Skeletal muscle tissue (tissue), 4 donors: ENCODE results near the gene SKAP2. TPM values are rescaled to one million over a fixed set of nuclear protein-coding genes. Genes with fewer than 3 reads are reported as not detected.

ENCODE experiments used
- H3K27ac ChIP-seq: one replicate; pipeline ENCODE4 v1.7.0; 2013; ENCODE audit warnings: mild to moderate bottlenecking, low read depth, low read length, inconsistent platforms
- H3K27me3 ChIP-seq, 3 donors: one replicate each; pipeline ENCODE4 v1.7.0; 2013; ENCODE audit warnings: low read length in 3 of 3; ENCODE audit not compliant: control insufficient read depth in 3 of 3, insufficient read depth in 3 of 3
- H3K36me3 ChIP-seq, 3 donors: one replicate each; pipeline ENCODE4 v1.7.0; 2013; ENCODE audit warnings: low read length in 3 of 3; ENCODE audit not compliant: control insufficient read depth in 3 of 3, insufficient read depth in 3 of 3
- H3K4me1 ChIP-seq, 3 donors: one replicate each; pipeline ENCODE4 v1.7.0; 2013; ENCODE audit warnings: low read length in 3 of 3, mild to moderate bottlenecking in 3 of 3; ENCODE audit not compliant: control insufficient read depth in 3 of 3, insufficient read depth in 3 of 3
- H3K4me3 ChIP-seq, 3 donors: one replicate each; pipeline ENCODE4 v1.7.0; 2013; ENCODE audit warnings: low read length in 3 of 3
- H3K9ac ChIP-seq, 3 donors: one replicate each; pipeline ENCODE4 v1.7.0; 2013; ENCODE audit warnings: low read length in 3 of 3, mild to moderate bottlenecking in 3 of 3, moderate library complexity in 2 of 3, low read depth in 1 of 3
- H3K9me3 ChIP-seq, 3 donors: one replicate each; pipeline ENCODE4 v1.7.0; 2013; ENCODE audit warnings: low read length in 3 of 3; ENCODE audit not compliant: control insufficient read depth in 3 of 3
- total RNA-seq: library from RNA; depleted of rRNA; stranded (reverse); fragments of >200 nt; gene quantifications from one replicate; pipeline ENCODE4 v1.2.3, GENCODE V29; 2014
- donor health status: Osteomylitis.

Gene SKAP2
- total RNA-seq, 1 donor from 2014 or later, result 4.2 TPM

DNA sequence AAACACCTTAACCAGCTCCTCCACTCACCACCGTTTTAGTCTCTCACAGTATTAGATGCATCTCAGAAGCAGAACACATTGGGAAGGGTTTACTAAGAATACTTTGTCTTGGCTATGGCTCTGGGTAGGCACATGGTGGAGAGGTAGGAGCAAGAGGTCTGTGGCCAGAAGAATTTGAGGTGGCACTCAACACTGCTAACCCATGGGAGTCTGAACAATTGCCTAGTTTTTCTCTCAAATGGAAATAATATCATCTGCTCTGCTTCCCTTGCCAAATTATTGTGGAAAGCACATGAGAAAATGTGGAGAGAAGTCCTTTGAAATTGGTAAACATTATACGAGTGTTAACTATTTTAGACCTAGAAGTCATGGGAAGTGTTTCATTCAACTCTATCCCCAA, 214.3 kb downstream of the SKAP2 start:
- Histone ChIP-seq H3K27me3 (peaks cover 0 to 4% (median 0%) of the 10 kb centered on the region in 3 donors), H3K4me3 (no peak overlapping the region), H3K4me1 (no peaks in the 10 kb centered on the region), H3K9me3 (no peaks in the 10 kb centered on the region), H3K27ac (no peak overlapping the region), H3K36me3 (no peaks in the 10 kb centered on the region), H3K9ac (no peak overlapping the region)

DNA sequence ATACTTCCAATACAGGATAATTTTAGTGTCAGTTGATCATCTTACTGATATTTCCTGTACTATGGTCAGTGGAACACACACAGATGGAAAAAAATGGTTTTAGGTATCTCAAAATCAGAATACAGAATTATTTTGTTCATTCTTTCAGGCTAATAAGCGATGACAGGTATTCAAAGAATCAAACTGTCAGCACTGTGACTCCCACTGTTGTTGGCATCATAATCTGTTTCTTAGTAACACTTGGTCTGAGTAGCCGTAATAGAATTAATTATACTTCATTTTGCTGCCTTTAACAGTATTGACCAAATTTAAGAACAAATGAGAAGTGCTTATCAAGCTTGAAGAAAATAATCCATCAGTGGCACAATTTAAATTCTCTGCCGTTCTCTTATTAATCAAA, 215.0 kb downstream of the SKAP2 start:
- Histone ChIP-seq H3K27me3 (peaks cover 0 to 4% (median 0%) of the 10 kb centered on the region in 3 donors), H3K36me3 (no peaks in the 10 kb centered on the region)

DNA sequence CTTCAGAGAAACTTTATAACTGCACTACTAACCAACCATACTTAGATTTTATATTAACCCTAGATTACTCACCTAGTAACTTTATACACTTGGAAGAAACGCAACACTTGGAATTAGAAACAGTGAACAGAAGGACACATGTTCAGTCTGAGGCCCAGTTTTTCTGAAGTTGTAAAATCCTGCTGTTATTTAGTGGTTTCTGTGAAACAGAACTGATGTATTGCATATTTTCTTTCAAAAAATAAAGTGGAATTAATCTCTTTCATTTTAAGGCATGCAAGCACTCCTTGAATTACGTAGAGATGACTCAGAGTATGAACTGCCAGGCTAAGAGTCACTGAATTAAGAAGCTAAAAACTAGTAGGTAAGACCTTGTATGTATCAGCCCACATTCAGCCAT, 215.8 kb downstream of the SKAP2 start:
- H3K4me3 ChIP-seq, result no peak overlapping the region
- H3K9ac ChIP-seq, result no peak overlapping the region
- no peaks in the 10 kb centered on the region for H3K36me3 ChIP-seq
- no peaks in the 10 kb centered on the region for H3K9me3 ChIP-seq
- no peak overlapping the region for H3K27ac ChIP-seq
- peaks cover 0 to 4% (median 0%) of the 10 kb centered on the region in 3 donors for H3K27me3 ChIP-seq
- no peaks in the 10 kb centered on the region for H3K4me1 ChIP-seq

More for the DNA sequence above, 215.0 kb downstream of the SKAP2 start:
- Histone ChIP-seq H3K9ac (no peak overlapping the region), H3K4me3 (no peak overlapping the region), H3K4me1 (no peaks in the 10 kb centered on the region), H3K27ac (no peak overlapping the region), H3K9me3 (no peaks in the 10 kb centered on the region)

DNA sequence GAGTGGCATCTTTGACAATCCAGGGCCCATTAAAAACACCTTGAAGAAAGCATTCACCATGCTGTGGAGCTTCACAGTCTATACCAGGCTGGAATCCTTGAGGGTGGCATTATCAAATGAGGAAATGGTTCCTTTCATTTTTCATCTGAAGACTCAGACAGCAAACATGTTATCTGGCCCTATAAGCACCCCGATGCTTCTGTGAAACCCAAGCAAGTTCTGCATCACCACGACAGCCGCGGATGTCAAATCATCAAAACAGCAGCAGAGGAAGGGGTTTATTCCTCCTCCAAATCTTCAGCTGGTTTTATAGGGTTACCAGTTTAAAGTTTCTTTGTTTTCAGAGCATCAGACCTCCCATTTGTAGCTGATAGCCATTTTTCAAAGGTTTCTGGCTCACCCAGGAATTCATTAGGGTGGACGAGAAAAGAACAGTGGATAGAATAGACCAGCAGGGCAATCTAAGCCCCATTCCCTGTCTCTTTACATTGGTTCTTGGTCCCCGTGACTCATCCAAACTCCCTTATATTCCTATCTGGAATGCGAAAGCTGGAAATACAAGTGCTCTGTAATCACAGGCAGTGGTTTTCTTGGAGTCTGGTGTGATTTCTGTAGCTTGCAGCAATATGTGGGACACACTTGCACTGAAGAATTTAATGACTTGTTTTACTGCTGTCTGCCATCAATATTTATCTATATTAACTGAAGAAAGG, 217.9 kb downstream of the SKAP2 start:
- Histone ChIP-seq H3K4me1 (no peaks in the 10 kb centered on the region), H3K27ac (no peak overlapping the region), H3K36me3 (no peaks in the 10 kb centered on the region), H3K27me3 (no peaks in the 10 kb centered on the region), H3K4me3 (no peak overlapping the region), H3K9me3 (no peaks in the 10 kb centered on the region), H3K9ac (no peak overlapping the region)

DNA sequence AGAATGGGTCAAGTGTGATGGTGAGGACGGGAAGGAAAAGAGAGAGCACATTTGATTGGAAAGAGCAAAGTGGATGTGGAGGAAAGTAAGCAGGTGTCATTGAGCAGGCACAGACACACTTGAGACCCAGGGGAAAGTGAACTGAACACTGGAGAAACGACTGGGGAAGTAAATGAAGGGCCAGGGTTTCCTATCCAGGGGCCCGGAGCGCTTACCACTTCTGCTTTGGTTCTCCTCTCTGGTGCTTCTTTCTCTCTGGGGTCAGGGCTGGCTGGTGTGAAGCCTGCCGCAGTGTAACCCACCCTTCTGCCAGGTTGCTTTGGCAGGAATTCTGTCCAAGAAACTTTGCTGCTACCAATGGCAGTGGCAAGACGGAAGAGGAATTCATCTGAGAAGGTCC, 219.3 kb downstream of the SKAP2 start:
- H3K36me3 ChIP-seq, result no peaks in the 10 kb centered on the region
- no peak overlapping the region for H3K27ac ChIP-seq
- no peak overlapping the region for H3K9ac ChIP-seq
- no peaks in the 10 kb centered on the region for H3K4me1 ChIP-seq
- no peak overlapping the region for H3K4me3 ChIP-seq
- H3K27me3 ChIP-seq, result no peaks in the 10 kb centered on the region
- no peaks in the 10 kb centered on the region for H3K9me3 ChIP-seq

DNA sequence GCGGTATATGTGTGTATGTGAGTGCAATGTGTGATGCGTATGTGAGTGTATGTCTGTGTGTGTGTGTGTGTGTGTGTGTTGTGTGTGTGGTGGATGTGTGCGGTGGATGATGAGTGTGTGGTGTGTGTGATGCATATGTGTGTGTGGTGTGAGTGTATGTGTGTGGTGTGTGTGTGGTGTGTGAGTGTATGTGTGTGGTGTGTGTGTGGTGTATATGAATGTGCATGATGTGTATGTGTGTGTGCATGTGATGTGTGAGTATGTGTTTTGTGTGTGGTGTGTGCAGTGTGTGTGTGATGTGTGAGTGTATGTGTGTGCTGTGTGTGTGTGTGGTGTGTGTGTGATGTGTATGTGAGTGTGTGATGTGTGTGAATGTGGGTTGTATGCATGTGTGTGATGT, 222.0 kb downstream of the SKAP2 start:
- Histone ChIP-seq H3K36me3 (no peaks in the 10 kb centered on the region), H3K9me3 (no peaks in the 10 kb centered on the region), H3K4me1 (no peaks in the 10 kb centered on the region), H3K27me3 (no peaks in the 10 kb centered on the region), H3K4me3 (no peak overlapping the region), H3K27ac (no peak overlapping the region), H3K9ac (no peak overlapping the region)

DNA sequence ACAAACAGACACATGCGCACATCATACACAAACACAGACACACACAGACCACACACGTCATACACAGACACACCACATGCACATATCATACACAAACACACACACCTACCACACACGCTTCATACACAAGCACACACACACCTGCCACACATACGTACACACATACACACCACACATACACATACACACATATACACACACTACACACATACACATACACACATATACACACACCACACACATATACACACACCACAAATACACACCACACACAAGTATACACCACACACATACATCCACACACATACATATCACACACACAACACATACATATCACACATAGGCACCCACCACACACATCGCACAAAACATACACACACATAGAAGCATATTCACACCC, 224.7 kb downstream of the SKAP2 start:
- Histone ChIP-seq H3K4me1 (no peaks in the 10 kb centered on the region), H3K27me3 (peaks cover 0 to 9% (median 0%) of the 10 kb centered on the region in 3 donors), H3K9ac (no peak overlapping the region), H3K36me3 (no peaks in the 10 kb centered on the region), H3K9me3 (no peaks in the 10 kb centered on the region), H3K27ac (no peak overlapping the region), H3K4me3 (no peak overlapping the region)

DNA sequence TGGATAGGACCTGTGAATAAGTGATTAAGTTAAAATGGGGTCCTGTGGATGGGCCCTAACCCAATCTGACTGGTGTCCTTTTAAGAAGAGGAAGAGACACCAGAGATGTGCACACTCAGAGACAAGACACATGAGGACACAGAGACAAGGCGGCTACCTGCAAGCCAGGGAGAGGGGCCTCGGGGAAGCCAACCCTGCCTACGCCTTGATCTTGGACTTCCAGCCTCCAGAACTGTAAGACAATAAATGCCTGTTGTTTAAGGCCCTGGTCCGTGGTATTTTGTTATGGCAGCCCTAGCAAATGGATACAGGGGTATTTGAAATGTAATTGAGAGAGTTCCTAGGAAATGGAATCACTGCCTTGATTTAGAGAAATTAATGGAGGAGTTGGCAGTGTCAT, 225.3 kb downstream of the SKAP2 start:
- Histone ChIP-seq H3K4me3 (no peak overlapping the region), H3K27ac (no peak overlapping the region), H3K9ac (no peak overlapping the region), H3K9me3 (no peaks in the 10 kb centered on the region), H3K27me3 (peaks cover 0 to 9% (median 0%) of the 10 kb centered on the region in 3 donors), H3K4me1 (no peaks in the 10 kb centered on the region), H3K36me3 (no peaks in the 10 kb centered on the region)

DNA sequence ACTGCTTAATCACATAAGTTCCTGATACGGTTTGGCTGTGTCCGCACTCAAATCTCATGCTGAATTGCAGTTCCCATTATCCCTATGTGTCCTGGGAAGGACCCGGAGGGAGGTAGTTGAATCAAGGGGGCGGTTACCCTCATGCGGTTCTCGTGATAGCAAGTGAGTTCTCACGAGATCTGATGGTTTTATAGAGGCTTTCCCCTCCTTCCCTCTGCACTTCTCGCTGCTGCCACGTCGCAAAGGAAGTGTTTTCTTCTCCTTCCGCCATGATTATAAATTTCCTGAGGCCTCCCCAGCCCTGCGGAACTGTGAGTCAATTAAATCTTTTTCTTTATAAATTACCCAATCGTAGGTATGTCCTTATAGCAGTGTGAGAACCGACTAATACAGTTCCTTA, 226.2 kb downstream of the SKAP2 start:
- Histone ChIP-seq H3K4me3 (no peak overlapping the region), H3K27me3 (peaks cover 0 to 9% (median 0%) of the 10 kb centered on the region in 3 donors), H3K9me3 (no peaks in the 10 kb centered on the region), H3K4me1 (no peaks in the 10 kb centered on the region), H3K36me3 (no peaks in the 10 kb centered on the region), H3K9ac (no peak overlapping the region), H3K27ac (no peak overlapping the region)

DNA sequence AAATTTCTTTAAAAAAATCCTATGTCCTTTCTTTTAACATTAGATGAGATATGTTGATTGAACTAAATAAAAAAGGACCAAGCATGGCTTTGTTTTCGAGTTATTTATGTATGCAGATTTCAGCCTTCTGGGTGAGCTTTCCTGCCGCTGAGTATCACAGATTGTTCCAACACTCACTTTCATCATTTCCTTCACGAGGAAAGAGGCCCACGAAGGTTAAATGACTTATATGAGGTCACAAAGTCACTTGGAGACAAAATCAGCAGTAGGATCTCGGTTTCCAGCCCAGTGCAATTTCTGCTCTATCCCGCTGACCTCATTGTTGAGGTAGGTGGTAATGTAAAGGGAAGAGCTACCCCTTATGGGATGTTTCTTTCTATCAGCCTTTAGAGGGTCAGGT, 226.8 kb downstream of the SKAP2 start:
- Histone ChIP-seq H3K9ac (no peak overlapping the region), H3K27me3 (peaks cover 0 to 9% (median 0%) of the 10 kb centered on the region in 3 donors), H3K36me3 (no peaks in the 10 kb centered on the region), H3K4me1 (no peaks in the 10 kb centered on the region), H3K27ac (no peak overlapping the region), H3K9me3 (no peaks in the 10 kb centered on the region), H3K4me3 (no peak overlapping the region)
